WTC11 (cell line): Measurements from ENCODE around the gene RBM19. TPM values are rescaled to one million over a fixed set of nuclear protein-coding genes. Genes with fewer than 3 reads are reported as not detected.
A peak's percentile ranks its signal among the peaks of the same experiment; 100 is the strongest.

ENCODE experiments used
- ATAC-seq: fragments of 200-7000 bp; cut with Tn5 transposase; 2 replicates; pipeline ENCODE4 v1.10.0; 2021; ENCODE audit warnings: mild to moderate bottlenecking, moderate library complexity
- CTCF ChIA-PET: fragments of 300-600 bp; sonication (Branson Sonifier 250); formaldehyde crosslinking; loops from one replicate; lab custom pipeline; 2021; ENCODE audit warnings: antibody characterized with exemption; lab: Charles Lee
- POLR2A ChIA-PET: fragments of 350-600 bp; sonication (Branson Sonifier 250); formaldehyde crosslinking; loops from one replicate; lab custom pipeline; 2021; ENCODE audit warnings: antibody characterized with exemption; lab: Charles Lee
- DNase-seq: peaks from one replicate; pipeline ENCODE4 v3.0.0; 2021; ENCODE audit warnings: low spot score
- H3K27ac Mint-ChIP-seq: 2 replicates; pipeline ENCODE4 v1.8.0; 2021; ENCODE audit warnings: mixed read lengths
- H3K27me3 Mint-ChIP-seq: 2 replicates; pipeline ENCODE4 v1.8.0; 2021; ENCODE audit warnings: low read depth, mild to moderate bottlenecking, moderate library complexity, mixed read lengths
- H3K36me3 Mint-ChIP-seq: 2 replicates; pipeline ENCODE4 v1.8.0; 2021; ENCODE audit warnings: mixed read lengths
- H3K4me1 Mint-ChIP-seq: 2 replicates; pipeline ENCODE4 v1.8.0; 2022; ENCODE audit warnings: mixed read lengths
- H3K4me3 Mint-ChIP-seq: 2 replicates; pipeline ENCODE4 v1.8.0; 2021; ENCODE audit warnings: mild to moderate bottlenecking, moderate library complexity, mixed read lengths
- H3K9me3 Mint-ChIP-seq: 2 replicates; pipeline ENCODE4 v1.8.0; 2021; ENCODE audit warnings: mixed read lengths
- EMX1 ChIP-seq: fragments of 250-450 bp; sonication (Bioruptor Pico); IDR thresholded peaks from 2 replicates; pipeline ENCODE4 v1.8.0; 2021; ENCODE audit warnings: mild to moderate bottlenecking
- ETV6 ChIP-seq: sonication (generic); formaldehyde crosslinking; IDR thresholded peaks from 2 replicates; pipeline ENCODE4 v1.8.1; 2022; ENCODE audit warnings: mild to moderate bottlenecking, missing genetic modification reagents
- GRHL2 ChIP-seq: fragments of 250-450 bp; sonication (Bioruptor Pico); IDR thresholded peaks from 2 replicates; pipeline ENCODE4 v1.8.0; 2022; ENCODE audit warnings: mild to moderate bottlenecking, moderate library complexity; ENCODE audit not compliant: insufficient replicate concordance, severe bottlenecking
- MYBL2 ChIP-seq: sonication (generic); formaldehyde crosslinking; IDR thresholded peaks from 2 replicates; pipeline ENCODE4 v1.8.1; 2023; ENCODE audit warnings: mild to moderate bottlenecking, moderate library complexity, missing genetic modification reagents
- NFYB ChIP-seq: sonication (generic); formaldehyde crosslinking; conservative IDR thresholded peaks from 2 replicates; pipeline ENCODE4 v1.8.0; 2022; ENCODE audit warnings: low read depth, missing genetic modification reagents
- OVOL2 ChIP-seq: fragments of 250-450 bp; sonication (Bioruptor Pico); IDR thresholded peaks from 2 replicates; pipeline ENCODE4 v1.9.0; 2021; ENCODE audit warnings: mild to moderate bottlenecking, borderline replicate concordance
- RELA ChIP-seq: sonication (generic); formaldehyde crosslinking; IDR thresholded peaks from 2 replicates; pipeline ENCODE4 v1.8.1; 2022; ENCODE audit warnings: missing genetic modification reagents, mild to moderate bottlenecking, borderline replicate concordance
- SOX15 ChIP-seq: fragments of 250-450 bp; sonication (Bioruptor Pico); IDR thresholded peaks from 2 replicates; pipeline ENCODE4 v1.9.0; 2021; ENCODE audit warnings: mild to moderate bottlenecking
- ZNF121 ChIP-seq: sonication (generic); formaldehyde crosslinking; IDR thresholded peaks from 2 replicates; pipeline ENCODE4 v1.8.0; 2023; ENCODE audit warnings: missing genetic modification reagents
- ZNF671 ChIP-seq: fragments of 250-450 bp; sonication (Bioruptor Pico); IDR thresholded peaks from 2 replicates; pipeline ENCODE4 v1.8.0; 2021; ENCODE audit warnings: mild to moderate bottlenecking
- total RNA-seq: library from RNA; stranded (reverse); gene quantifications from 3 replicates; pipeline ENCODE4 v1.2.3, GENCODE V29; 2021
- TF ChIP-seq, protein P1 (sequence below): sonication (generic); formaldehyde crosslinking; IDR thresholded peaks from 2 replicates; pipeline ENCODE4 v1.8.1; 2023; ENCODE audit warnings: mild to moderate bottlenecking, missing genetic modification reagents
- TF ChIP-seq, protein P2 (sequence below): sonication (generic); formaldehyde crosslinking; IDR thresholded peaks from 2 replicates; pipeline ENCODE4 v1.8.1; 2022; ENCODE audit warnings: missing genetic modification reagents, borderline replicate concordance
- TF ChIP-seq, protein P3 (sequence below): sonication (generic); formaldehyde crosslinking; IDR thresholded peaks from 2 replicates; pipeline ENCODE4 v1.8.1; 2023; ENCODE audit warnings: mild to moderate bottlenecking, missing genetic modification reagents
- TF ChIP-seq, protein P4 (sequence below): sonication (generic); formaldehyde crosslinking; IDR thresholded peaks from 2 replicates; pipeline ENCODE4 v1.8.1; 2023; ENCODE audit warnings: mild to moderate bottlenecking, missing genetic modification reagents, moderate library complexity
- TF ChIP-seq, protein P5 (sequence below): fragments of 250-450 bp; sonication (Bioruptor Pico); conservative IDR thresholded peaks from 2 replicates; pipeline ENCODE4 v1.9.0; 2021; ENCODE audit warnings: mild to moderate bottlenecking
- TF ChIP-seq, protein P6 (sequence below): fragments of 250-450 bp; sonication (Bioruptor Pico); IDR thresholded peaks from 2 replicates; pipeline ENCODE4 v1.9.0; 2021; ENCODE audit warnings: mild to moderate bottlenecking

The RBM19 gene
- total RNA-seq, 1 experiment from 2014 or later = 60.1 TPM

DNA sequence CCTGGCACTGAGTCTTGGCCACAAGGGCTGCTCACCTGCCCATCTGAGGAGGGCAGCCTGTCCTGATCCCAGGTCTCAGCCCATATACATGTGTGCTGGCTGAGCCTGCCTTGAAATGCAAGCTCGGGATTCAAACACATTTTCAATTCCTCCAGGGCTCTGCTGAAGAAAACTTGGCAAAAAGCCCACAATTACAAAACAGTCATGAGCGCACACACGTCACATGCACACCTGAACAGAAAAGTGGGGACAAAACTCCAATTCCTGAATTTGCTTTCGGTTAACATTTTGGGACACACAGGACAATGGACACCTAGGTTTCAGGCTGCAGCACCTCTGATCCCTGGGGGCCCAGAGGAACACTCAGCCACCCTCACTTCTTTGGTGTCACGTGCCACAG lies 113.9 kb downstream of the RBM19 start (continued):
- TF ChIP-seq, protein P1, sequence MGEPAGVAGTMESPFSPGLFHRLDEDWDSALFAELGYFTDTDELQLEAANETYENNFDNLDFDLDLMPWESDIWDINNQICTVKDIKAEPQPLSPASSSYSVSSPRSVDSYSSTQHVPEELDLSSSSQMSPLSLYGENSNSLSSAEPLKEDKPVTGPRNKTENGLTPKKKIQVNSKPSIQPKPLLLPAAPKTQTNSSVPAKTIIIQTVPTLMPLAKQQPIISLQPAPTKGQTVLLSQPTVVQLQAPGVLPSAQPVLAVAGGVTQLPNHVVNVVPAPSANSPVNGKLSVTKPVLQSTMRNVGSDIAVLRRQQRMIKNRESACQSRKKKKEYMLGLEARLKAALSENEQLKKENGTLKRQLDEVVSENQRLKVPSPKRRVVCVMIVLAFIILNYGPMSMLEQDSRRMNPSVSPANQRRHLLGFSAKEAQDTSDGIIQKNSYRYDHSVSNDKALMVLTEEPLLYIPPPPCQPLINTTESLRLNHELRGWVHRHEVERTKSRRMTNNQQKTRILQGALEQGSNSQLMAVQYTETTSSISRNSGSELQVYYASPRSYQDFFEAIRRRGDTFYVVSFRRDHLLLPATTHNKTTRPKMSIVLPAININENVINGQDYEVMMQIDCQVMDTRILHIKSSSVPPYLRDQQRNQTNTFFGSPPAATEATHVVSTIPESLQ = no peak
- TF ChIP-seq, protein P2, sequence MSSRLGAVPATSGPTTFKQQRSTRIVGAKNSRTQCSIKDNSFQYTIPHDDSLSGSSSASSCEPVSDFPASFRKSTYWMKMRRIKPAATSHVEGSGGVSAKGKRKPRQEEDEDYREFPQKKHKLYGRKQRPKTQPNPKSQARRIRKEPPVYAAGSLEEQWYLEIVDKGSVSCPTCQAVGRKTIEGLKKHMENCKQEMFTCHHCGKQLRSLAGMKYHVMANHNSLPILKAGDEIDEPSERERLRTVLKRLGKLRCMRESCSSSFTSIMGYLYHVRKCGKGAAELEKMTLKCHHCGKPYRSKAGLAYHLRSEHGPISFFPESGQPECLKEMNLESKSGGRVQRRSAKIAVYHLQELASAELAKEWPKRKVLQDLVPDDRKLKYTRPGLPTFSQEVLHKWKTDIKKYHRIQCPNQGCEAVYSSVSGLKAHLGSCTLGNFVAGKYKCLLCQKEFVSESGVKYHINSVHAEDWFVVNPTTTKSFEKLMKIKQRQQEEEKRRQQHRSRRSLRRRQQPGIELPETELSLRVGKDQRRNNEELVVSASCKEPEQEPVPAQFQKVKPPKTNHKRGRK = no peak
- TF ChIP-seq, protein P3, sequence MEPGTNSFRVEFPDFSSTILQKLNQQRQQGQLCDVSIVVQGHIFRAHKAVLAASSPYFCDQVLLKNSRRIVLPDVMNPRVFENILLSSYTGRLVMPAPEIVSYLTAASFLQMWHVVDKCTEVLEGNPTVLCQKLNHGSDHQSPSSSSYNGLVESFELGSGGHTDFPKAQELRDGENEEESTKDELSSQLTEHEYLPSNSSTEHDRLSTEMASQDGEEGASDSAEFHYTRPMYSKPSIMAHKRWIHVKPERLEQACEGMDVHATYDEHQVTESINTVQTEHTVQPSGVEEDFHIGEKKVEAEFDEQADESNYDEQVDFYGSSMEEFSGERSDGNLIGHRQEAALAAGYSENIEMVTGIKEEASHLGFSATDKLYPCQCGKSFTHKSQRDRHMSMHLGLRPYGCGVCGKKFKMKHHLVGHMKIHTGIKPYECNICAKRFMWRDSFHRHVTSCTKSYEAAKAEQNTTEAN = no peak

DNA sequence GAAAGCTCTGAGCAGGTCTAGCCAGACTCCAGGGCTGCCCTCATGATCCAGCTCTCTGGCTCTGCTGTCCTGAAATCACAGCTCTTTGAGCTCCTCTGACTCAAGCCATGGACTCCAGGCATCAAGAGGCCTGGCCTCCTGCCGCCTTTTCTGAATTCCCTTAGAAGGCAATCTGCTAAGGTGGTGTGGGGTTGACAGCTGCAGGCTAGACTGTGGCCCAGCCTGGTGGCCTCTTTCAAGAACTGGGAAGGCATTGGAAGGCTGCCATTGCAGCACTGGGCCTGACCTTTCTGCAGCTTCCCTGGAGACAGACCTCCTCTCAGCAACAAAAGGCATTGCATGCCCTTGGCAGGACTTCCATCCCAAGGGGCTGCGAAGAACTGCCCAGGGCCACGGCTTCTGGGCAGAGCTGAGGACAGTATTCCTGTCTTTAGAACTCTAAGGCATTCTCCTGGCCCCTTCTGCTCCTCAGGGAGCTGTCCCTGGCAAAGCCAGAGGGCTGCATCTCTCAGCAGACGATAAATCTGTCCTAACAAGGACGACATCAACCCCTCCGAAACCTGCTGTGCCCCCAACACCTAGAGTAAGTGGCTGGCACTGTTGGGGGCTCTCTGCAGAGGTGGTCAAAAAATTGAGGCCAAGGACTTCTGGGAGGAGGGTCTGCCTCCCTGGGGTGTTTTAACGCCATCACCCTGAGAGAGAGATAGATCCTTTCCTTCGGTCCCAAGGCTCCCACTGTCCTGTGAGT lies 115.6 kb downstream of the RBM19 start:
- DNase-seq (no peak), ATAC-seq (no peak)
- TF ChIP-seq RELA (no peak), EMX1 (CRISPR knock-in tag) (no peak), ZNF121 (CRISPR knock-in tag) (no peak)
- Mint-ChIP-seq H3K4me1 (no peaks in the 10 kb centered on the region), H3K27ac (no peak overlapping the region), H3K9me3 (no peaks in the 10 kb centered on the region), H3K4me3 (no peak overlapping the region), H3K36me3 (no peaks in the 10 kb centered on the region), H3K27me3 (no peaks in the 10 kb centered on the region)
- ChIA-PET CTCF (interaction anchor here (2.2 kb wide), 1 partner anchor 10 kb away, joined by 8 read pairs; no protein-coding TSS in a partner anchor), POLR2A (no interaction called here)

DNA sequence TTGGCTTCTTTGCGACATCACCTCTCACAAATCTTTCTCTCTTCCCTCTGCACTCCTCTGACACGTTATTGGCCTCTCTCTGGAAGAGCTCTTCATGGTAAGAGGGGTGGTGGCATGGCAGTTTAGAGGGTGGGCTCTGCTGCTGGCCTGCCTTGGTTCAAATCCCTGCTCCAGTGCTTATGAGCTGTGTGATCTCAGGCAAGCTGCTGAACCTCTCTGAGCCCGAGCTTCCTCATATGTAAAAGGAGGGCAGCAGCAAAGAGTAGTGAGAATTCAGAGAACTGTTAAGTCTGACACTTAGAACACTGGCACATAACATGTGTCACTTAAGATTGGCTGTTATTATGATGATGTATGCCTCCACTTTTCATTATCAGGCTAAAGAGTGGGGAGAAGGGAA lies 118.3 kb downstream of the RBM19 start:
- Mint-ChIP-seq H3K4me1 (no peaks in the 10 kb centered on the region), H3K36me3 (no peaks in the 10 kb centered on the region), H3K4me3 (no peak overlapping the region), H3K27me3 (no peaks in the 10 kb centered on the region), H3K9me3 (no peaks in the 10 kb centered on the region), H3K27ac (peak overlapping the region; percentile 76)
- CTCF ChIA-PET = interaction anchor here (1.1 to 2.0 kb wide), 3 partner anchors 10 to 29 kb away, joined by 3 to 6 read pairs (median 4); no protein-coding TSS in a partner anchor
- POLR2A ChIA-PET = no interaction called here
- ATAC-seq (no peak), DNase-seq (no peak)
- TF ChIP-seq ZNF671 (CRISPR knock-in tag) (no peak), OVOL2 (no peak), MYBL2 (no peak), RELA (no peak)
- TF ChIP-seq, protein P4, sequence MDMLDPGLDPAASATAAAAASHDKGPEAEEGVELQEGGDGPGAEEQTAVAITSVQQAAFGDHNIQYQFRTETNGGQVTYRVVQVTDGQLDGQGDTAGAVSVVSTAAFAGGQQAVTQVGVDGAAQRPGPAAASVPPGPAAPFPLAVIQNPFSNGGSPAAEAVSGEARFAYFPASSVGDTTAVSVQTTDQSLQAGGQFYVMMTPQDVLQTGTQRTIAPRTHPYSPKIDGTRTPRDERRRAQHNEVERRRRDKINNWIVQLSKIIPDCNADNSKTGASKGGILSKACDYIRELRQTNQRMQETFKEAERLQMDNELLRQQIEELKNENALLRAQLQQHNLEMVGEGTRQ (CRISPR knock-in tag) = no peak

DNA sequence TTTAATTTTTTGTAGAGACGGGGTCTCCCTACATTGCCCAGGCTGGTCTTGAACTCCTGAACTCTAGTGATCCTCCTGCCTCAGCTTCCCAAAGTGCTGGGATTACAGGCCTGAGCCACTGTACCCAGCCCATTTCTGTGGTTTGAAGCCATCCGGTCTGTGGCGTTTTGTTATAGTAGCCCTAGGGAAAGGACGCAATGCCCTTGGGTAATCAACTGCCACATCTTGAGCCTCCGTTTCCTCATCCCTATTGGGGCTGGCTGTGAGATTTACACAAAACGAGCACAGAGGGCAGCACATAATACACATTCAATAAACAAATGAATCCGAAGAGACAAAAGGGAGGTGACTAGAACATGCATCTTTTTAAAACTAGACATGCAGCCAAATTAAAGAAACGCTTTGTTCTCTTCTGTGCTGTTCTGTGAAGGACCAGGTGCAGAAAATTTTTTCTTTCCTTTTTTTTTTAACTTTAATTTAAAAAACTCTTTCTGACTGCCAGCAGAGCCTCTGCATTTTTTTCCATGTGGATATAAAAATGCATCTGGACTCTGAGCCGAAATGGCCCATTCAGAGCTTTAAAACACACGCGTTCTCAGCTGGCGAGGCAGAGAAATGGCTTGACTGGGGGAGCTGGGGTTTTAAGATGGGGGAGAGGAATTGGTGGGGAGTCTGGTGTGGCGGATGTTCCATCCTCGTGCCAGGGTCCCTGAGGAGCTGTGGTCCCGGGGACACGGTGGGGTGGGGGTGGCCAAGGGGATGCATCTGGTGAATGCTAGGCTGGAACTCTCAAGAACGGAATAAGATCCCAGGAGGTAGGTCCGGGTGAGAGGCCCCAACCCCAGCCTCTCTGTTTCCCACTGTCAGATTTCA lies 119.0 kb downstream of the RBM19 start:
- Mint-ChIP-seq H3K27ac (no peak overlapping the region; the same call in none of the 2 replicates), H3K36me3 (no peaks in the 10 kb centered on the region), H3K4me1 (no peaks in the 10 kb centered on the region), H3K9me3 (no peaks in the 10 kb centered on the region), H3K4me3 (no peak overlapping the region), H3K27me3 (no peaks in the 10 kb centered on the region)
- POLR2A ChIA-PET = interaction anchor here (0.5 to 0.6 kb wide), 2 partner anchors 27 to 111 kb away, joined by 3 read pairs; no protein-coding TSS in a partner anchor
- CTCF ChIA-PET = interaction anchor here (1.4 to 2.0 kb wide), 2 partner anchors 20 to 28 kb away, joined by 4 to 6 read pairs; no protein-coding TSS in a partner anchor
- DNase-seq (no peak), ATAC-seq (no peak)
- TF ChIP-seq NFYB (CRISPR knock-in tag) (no peak), ETV6 (no peak), SOX15 (CRISPR knock-in tag) (no peak), EMX1 (CRISPR knock-in tag) (no peak), GRHL2 (CRISPR knock-in tag) (no peak)
- TF ChIP-seq, protein P5, sequence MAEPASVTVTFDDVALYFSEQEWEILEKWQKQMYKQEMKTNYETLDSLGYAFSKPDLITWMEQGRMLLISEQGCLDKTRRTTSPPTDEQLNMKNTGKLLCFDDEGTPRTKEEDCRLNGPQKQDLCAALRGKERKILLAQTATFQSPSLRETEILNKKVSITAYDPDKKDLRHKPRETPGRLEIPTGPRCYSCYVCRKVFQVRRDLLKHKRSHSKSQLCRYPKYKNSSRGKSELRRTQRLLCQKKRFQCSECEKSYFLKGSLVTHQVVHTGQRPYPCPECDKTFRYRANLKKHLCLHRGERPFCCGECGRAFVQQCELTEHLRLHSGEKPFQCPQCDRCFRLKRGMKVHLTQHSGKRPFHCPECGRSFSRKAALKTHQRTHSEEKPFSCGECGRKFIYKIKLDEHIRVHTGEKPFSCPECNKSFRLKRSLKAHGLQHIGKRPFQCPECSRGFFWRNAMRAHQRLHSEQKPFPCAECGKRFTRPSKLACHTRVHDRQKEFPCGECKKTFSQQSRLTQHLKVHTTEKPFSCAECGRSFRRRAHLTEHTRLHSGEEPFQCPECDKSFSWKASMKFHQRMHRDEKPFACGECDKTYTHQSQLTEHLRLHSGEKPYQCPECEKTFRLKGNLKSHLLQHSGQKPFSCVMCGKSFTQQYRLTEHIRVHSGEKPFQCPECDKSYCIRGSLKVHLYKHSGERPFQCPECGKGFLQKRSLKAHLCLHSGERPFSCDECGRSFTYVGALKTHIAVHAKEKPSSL = no peak
- TF ChIP-seq, protein P6, sequence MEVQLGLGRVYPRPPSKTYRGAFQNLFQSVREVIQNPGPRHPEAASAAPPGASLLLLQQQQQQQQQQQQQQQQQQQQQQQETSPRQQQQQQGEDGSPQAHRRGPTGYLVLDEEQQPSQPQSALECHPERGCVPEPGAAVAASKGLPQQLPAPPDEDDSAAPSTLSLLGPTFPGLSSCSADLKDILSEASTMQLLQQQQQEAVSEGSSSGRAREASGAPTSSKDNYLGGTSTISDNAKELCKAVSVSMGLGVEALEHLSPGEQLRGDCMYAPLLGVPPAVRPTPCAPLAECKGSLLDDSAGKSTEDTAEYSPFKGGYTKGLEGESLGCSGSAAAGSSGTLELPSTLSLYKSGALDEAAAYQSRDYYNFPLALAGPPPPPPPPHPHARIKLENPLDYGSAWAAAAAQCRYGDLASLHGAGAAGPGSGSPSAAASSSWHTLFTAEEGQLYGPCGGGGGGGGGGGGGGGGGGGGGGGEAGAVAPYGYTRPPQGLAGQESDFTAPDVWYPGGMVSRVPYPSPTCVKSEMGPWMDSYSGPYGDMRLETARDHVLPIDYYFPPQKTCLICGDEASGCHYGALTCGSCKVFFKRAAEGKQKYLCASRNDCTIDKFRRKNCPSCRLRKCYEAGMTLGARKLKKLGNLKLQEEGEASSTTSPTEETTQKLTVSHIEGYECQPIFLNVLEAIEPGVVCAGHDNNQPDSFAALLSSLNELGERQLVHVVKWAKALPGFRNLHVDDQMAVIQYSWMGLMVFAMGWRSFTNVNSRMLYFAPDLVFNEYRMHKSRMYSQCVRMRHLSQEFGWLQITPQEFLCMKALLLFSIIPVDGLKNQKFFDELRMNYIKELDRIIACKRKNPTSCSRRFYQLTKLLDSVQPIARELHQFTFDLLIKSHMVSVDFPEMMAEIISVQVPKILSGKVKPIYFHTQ (CRISPR knock-in tag) = no peak
